Measurements from ENCODE around the gene ADCY5.

ADCY5 gene

GRCh38 chr3:123405021-123405420 is 43.9 kb downstream of the ADCY5 start:
- DNase-seq: no peak

DNA sequence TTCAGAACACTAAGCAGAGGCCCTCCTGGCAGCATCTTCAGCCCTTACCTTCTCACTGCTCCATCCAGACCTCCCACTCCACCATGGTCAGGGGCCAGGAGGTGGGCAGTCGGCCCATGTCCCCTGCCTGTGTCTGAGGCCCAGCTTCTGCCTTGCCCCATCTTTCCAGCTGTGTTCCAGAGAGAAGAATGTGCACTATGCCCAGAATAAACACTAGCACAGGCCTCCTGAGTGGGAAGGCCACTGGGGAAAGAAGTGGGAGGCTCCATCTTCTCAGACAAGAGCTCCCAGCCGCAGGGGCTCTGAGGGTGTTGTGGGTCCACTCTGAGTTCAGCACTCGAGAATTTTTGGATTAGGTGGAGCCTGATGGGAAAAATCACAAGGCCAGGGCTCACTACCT is 44.5 kb downstream of the ADCY5 start:
- no peak for DNase-seq

GRCh38 chr3:123401836-123402530 is 46.9 kb downstream of the ADCY5 start:
- no peak for DNase-seq

DNA sequence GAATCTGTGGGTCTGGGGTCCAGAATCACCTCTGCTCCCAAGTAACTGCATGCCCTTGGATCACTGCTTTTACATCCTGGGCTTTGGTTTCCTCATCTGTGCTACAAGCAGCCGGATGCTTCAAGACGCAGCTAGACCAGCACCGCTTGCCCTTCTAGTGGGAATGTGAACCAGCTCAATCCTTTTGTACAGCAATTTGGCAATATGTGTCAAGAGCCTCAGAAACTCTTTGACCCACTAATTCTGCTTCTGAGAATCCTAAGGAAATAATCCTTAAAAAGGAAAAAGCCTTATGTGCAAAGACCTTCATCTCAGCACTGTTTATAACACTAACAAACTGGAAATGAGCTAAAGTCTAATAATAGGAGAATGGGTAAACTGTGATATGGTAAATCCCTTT is 48.7 kb downstream of the ADCY5 start:
- DNase-seq: no peak

DNA sequence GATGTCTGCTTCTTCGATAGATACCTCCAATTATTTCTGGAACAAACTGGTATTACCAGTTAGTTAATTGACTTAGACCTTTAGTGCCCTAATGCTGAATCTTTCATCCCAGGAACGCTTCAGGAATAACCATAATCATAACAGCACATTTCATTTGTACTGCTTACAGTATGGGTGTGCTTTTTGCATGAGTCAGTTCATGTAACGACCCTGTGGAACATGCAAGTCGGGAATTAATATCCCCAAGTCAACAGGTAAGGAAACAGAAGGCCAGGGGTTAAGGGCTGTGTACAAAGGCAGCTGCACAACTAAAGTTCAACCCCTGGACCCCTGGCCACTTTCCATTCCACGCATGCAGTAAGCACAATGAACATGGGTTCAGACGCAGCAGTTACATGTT is 49.2 kb downstream of the ADCY5 start:
- DNase-seq: no peak

GRCh38 chr3:123397921-123398785 is 50.7 kb downstream of the ADCY5 start:
- no peak for DNase-seq

DNA sequence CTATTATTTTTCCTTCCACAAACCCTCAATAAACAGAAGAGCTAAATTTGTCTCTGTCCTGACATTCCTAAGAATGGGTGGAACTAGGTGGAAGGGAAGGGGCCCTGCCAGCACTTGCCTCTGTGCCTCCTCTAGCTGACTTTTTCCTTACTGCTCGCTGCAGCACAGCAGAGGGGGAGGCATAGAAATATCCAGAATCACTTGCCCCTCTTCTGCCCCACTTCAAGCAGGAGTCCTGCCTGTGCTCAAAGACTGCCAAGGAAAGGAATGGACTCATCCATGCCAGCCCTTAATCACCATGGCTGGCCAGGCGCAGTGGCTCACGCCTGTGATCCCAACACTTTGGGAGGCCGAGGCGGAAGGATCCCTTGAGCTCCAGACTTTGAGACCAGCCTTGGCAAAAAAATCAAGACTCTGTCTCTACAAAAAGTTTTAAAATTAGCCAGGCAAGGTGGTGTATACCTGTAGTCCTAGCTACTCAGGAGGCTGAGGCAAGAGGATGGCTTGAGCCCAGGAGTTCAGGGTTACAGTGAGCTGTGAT is 51.8 kb downstream of the ADCY5 start:
- no peak for DNase-seq

DNA sequence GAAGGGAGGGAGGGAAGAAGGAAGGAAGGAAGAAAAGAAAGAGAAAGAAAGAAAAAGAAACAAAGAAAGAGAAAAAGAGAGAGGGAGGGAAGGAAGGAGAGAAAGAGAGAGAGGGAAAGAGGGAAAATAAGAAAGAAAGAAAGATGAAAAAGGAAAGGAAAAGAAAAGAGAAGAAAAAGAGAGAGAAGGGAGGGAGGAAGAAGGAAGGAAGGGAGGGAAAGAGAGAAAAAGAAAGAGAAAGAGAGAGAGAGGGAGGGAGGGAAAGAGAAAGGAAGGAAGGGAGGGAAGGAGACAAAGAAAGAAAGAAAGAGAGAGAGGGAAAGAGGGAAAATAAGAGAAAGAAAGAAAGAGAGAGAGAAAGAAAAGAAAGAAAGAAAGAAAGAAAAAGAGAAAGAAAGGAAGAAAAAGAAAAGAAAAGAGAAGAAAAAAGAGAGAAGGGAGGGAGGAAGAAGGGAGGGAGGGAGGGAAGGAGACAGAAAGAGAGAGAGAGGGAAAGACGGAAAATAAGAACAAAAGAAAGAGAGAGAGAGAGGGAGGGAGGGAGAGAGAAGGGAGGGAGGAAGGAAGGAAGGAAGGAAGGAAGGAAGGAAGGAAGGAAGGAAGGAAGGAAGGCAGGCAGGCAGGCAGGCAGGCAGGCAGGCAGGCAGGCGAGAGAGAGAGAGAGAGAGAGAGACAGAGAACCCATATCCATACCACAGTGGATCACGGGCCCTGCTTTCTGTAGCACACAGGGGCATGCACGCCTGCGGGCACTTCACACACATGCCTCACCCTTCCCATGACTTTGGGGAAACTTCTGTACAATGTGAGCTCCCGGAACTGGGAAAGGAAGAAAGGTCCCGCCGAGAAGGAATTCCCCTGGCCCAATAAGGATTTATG is 52.5 kb downstream of the ADCY5 start:
- no peak for DNase-seq

DNA sequence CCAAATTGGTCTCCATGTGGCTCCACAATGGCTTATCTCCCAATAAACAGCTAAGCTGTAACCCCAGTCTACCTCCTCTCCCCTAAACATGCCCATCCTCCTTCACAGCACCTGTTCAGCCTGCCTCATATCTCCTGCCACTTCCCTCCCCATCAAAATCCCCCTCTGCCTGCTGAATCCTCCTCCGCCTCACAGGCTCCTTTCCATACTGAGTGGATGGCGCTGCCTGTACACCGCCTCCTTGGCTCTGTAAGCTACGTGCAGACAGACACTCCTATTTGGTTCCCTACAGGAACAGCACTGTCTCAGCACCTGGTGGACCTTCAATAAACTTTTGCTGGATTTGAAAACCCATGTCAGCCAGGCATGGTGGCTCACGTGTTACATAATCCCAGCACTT is 53.7 kb downstream of the ADCY5 start:
- DNase-seq: no peak

DNA sequence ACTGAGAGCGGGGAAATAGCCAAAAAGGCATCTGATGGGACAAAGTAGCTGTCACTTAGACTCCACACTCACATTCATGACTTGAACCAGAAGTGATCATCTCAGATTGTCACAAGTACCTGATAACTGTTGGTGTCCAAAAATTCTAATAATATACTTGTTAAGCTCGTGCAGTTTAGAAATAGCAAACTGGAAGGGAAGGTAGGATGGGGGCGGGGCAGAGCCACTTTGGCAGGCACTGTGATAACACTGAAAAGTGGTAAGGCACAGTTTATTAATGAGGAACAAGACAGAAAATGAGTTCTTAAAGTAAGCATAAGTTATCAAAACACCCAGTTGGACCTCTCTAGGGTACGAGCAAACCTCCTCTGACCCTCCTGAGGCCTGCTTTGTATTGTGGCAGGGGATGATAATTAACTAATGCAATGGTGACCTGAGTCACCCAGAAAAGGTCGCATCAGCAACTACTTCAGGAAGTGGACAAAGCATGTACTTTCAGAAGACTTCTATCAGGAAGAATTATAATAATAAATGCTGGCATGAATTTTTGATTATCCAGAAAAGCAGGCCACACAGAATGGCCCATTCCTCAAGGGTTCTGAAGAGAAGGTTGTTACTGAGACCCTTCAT is 54.4 kb downstream of the ADCY5 start:
- no peak for DNase-seq

DNA sequence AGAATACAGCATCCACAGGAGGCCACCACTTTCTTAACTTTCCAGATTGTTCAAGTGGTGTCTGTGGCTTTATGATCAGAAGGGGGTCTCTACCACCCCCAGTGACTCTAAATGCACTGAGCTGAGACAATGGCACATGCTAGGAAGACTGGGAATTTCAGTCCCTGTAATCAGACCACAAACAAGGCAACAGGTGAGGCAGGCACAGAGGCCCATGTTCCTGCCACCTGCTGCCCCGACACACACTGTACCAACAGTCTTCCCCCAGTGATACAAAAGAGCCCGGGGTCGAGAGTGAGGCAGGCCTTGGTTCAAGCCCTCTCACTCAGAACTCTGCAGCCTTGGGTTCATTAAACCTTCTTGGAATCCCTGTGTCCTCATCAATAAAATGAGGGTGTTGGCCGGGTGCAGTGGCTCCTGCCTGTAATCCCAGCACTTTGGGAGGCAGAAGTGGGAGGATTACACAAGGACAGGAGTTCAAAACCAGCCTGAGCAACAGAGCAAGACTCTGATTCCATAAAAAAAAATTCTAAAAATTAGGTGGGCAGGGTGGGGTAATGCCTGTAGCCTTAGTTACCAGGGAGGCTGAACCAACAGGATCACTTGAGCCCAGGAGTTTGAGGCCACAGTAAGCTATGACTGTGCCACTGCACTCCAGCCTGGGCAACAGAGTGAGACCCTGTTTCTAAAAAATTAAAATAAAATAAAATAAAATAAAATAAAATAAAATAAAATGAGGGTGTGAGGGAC is 55.8 kb downstream of the ADCY5 start:
- DNase-seq: no peak

- no peak for DNase-seq
These were observed 56.5 kb downstream of the ADCY5 start for GRCh38 chr3:123392368-123392767.

DNA sequence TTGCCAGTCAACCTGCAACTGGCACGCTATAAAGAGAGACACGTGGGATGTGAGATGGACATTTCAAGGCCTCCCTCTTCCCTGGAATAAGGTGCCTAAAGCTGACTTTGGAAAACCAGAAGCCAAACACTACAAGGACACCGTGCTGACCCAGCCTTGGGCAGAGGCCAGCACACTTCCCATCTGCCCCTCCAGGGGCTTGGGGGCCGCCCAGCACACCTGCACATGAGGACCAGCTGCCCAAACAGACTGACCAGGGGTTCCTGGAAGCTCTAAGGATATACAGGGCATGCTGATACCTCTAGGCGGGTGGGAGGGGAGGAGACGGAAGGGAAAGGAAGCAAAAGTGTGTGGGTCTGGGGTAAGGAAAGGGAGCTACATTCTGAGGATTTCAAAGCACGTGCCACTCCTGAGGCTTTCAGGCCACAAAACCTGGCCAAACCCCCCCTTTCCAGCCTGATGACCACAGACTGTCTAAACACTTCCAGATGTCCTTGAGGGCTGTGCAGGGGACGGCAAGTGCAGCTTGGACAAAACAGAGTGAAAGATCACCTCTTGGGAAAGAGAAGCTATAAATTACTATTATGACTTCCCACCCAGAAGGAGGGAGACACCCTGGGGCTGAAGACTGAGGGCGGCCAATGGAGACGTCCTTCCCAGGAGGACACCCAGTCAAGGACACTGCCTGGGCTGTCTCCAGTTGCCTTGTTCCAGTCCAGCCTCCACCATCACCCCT is 57.9 kb downstream of the ADCY5 start:
- DNase-seq: no peak

DNA sequence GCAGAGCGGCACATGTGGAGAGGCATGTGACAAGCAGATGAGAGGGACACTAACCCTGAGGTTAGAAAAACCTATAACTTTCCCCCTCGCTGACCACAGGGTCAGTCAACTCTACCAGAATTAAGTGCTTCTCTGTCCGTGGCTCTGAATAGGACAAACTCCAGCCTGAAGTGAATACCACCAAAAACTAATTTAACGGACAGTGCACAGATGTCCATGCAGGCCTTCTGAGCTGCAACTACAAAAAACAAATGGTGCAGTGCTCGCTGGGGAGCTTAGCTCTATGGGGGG is 59.3 kb downstream of the ADCY5 start:
- DNase-seq: no peak

- DNase-seq: no peak
These were observed 59.9 kb downstream of the ADCY5 start for GRCh38 chr3:123388811-123389627.

- no peak for DNase-seq
These were observed 60.8 kb downstream of the ADCY5 start for GRCh38 chr3:123388042-123388441.

DNA sequence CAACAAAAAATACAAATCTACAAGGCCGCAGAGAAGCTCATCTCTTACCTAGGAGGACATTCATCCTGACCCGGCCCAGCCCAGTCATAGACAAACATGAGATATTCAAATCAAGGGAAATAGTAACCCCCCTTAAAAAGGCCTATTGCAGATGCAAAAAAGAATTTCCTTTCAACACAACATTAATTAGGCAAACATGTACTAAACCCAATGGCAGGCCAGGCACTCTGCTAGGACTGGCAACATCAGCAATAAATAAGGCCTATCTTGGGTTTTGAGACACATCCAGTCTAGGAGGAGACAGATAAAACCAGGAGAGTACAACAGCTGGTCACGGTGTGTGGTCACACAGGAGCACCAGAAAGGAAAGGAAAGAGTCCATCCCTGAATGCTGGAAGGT is 61.4 kb downstream of the ADCY5 start:
- DNase-seq: no peak

- DNase-seq: no peak
These were observed 62.3 kb downstream of the ADCY5 start for GRCh38 chr3:123386477-123387040.

DNA sequence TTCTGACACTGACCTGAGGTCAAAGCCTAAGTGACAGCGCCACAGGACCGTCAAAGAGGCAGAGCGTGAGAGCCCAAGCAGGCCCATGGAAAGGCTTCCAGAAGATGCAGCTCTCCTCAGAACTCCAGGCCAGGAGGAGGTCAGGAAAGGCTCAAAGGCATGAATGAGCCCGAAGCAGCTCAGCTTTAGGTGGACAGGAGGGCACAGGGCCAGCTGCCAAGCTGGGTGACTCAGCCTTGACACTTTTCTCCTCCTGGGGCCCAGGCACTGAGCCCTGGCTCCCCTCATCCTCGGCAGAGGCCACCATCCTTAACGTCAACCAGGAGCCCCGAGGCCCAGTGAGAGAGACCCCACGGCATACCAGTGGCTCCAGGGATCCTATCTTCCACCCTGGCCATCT is 62.9 kb downstream of the ADCY5 start:
- DNase-seq: no peak

GRCh38 chr3:123385499-123385898 is 63.4 kb downstream of the ADCY5 start:
- DNase-seq: no peak
